GM19328 (cell line): ENCODE results near the gene ADGRE1.

Experiments used
- ATAC-seq: cut with Tn5 transposase; IDR thresholded peaks from one replicate; pipeline ENCODE4 v1.9.1; 2021; ENCODE audit warnings: mild to moderate bottlenecking, moderate library complexity; ENCODE audit not compliant: unreplicated experiment

ADGRE1 gene

GRCh38 chr19:6947745-6948144 is 60.4 kb downstream of the ADGRE1 start:
- no peak for ATAC-seq

GRCh38 chr19:6948884-6949283 is 61.5 kb downstream of the ADGRE1 start:
- no peak for ATAC-seq

DNA sequence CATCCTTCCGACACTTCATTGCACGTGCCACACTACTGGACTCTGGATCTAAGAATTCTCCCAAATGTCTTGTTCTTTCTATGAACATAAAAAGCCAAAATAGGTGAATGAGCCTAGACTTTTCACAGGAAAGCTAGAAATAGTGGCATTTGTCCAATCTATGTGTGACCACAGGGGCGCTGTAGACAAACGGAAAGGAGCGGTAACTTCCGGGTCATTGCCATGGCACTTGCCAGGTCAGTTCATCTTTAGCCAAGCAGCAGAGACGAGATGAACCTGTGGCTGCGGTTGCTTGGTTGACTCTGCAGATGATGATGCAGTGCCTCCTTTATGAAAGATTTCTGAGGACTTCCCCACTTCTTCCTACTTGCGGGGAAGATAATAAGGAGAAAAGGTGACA is 65.6 kb downstream of the ADGRE1 start:
- ATAC-seq: no peak

DNA sequence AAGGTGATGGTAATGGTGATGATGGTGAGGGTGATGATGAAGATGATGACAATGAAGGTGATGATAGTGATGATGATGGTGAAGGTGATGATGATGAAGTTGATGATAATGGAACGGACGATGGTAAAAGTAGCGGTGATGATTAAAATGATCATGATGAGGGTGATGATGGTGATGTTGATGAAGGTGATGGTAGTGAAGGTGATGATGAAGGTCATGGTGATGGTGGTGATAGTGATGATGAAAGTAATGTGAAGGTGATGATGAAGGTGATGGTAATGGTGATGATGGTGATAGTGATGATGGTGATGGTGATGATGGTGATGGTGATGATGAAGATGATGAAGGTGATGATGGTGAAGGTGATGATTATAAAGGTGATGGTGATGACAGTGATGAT is 67.7 kb downstream of the ADGRE1 start:
- ATAC-seq: no peak

- no peak for ATAC-seq
These were observed 69.2 kb downstream of the ADGRE1 start for GRCh38 chr19:6956573-6956972.

GRCh38 chr19:6958791-6959190 is 71.4 kb downstream of the ADGRE1 start:
- ATAC-seq: no peak

DNA sequence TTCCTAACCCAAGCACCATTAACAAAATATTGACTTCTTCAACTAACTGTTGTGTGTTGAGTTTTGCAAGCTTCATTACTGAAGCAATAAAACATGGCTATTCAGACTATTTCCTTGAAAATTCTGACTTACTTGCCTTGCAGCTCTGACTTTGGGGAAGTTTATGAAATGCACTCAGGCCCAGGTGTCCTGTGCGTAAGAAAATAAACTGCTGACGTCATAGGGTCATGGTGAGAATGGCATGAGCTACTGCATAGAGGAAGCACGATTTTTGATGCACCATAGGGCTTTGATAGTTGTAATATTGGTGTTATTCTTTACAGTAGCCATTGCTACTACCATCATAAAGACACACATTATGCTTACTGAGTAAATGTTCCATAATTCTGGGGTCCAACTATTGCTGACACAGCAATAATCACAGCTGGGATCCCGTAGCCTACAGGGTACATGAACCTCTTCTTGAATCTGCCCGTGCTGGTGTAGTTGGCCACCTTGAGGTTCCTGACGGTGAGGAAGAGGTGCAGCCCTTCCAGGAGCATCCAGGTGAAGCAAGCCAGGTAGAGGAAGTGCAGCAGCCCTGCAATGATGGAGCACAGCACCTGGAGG is 76.0 kb downstream of the ADGRE1 start:
- no peak for ATAC-seq

- ATAC-seq: no peak
These were observed 76.6 kb downstream of the ADGRE1 start for GRCh38 chr19:6963937-6964336.

- no peak for ATAC-seq
These were observed 80.6 kb downstream of the ADGRE1 start for GRCh38 chr19:6967967-6968366.

- ATAC-seq: no peak
These were observed 82.1 kb downstream of the ADGRE1 start for GRCh38 chr19:6969490-6969889.

DNA sequence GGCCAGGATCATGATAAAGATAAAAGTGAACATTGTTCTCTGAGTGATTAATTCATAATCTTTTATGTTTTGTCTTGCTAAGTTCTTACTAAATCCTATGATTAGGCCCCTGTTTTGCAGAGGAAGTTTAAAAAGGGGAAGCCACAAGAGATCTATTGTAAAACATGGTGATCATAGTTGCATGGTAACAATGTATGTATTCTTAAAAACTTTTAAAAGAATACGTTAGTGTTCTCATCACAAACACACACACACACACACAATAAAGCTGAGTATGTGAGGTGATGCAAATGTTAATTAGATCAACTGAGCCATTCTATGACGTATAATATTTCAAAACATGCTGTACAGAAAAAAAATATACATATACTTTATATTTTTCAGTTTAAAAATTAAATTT is 82.6 kb downstream of the ADGRE1 start:
- ATAC-seq: no peak

DNA sequence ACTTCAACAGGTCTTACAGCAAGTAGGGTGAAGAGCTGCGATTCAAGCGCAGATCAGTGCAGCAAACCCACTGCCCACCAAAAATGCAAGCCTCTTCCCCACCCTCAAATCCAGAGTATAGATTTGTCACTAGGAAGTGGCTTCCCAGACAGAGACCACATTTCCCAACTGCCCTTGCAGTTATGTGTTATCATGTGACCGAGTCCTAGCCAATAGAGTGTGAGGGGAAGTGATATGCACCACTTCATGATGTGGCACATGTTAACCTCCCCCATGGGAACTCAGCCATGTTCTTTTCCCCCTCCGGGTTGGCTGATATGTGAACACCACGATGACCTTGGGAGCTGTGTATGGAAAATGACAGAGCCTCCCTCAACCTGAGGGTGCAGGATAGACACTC is 83.1 kb downstream of the ADGRE1 start:
- ATAC-seq: no peak

DNA sequence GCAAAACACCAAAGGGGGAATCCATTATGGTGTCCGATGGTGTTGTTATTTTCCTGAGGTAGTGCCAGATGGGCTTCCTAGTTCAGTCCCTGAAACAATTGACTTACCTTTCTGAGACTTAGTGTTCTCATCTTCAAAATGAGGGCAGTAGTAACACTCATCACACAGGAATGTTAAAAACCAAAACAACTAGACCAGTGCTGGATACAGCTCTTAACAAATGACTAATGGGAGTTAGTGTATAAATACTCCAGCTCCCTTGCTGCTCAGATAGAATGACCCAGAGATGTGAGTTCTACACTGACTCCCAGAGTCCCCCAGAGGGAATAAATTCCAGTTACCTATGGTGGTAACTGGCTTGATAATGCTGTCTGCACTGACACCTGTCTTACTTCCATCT is 84.0 kb downstream of the ADGRE1 start:
- ATAC-seq: no peak

- ATAC-seq: no peak
These were observed 88.8 kb downstream of the ADGRE1 start for GRCh38 chr19:6976197-6976596.

GRCh38 chr19:6979399-6979798 is 92.0 kb downstream of the ADGRE1 start:
- no peak for ATAC-seq

DNA sequence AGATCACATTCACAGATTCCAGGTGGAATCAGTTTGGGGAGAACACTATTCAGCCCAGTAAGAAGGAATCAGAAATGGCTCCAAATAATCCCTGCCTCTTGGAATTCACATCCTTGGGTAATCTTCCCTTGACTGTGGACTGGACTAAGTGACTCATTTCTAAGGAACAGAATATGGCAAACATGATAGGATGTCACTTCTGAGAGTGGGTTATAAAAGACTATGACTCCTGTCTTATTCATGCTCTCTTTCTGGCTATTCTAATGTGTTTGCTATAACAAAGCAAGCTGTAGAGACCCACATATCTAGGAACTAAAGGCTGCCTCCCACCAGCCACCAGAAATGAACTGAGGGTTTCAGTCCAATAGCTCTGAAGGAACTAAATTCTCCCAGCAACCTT is 96.1 kb downstream of the ADGRE1 start:
- ATAC-seq: no peak

- ATAC-seq: no peak
These were observed 100.5 kb downstream of the ADGRE1 start for GRCh38 chr19:6987850-6988249.

DNA sequence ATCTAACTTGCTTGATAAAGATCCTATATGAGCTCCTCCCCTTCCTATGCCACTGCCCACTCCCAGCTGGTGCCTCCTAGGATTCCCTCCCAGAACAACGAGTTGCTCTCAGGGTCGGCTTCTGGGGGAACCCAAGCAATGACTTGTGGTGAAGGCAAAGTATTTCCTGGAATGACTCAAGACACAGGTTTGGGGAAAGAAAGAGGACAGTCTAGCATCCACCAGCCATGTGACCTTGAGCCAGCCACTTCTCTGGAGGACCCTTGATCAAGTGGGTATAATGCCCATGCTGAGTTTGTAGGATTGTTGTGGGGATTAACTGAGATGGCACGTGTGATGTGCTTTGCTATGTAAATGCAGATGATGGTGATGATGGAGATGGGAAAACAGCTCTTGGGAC is 100.9 kb downstream of the ADGRE1 start:
- no peak for ATAC-seq
